Transverse colon (tissue), 4 donors: Measurements from ENCODE around the gene TTC28. TPM values are rescaled to one million over a fixed set of nuclear protein-coding genes. Genes with fewer than 3 reads are reported as not detected.

Experiments used
- DNase-seq: peaks from one replicate; pipeline ENCODE4 v3.0.0-alpha.2; 2019
- H3K27ac ChIP-seq, 4 donors: fragments of 200-600 bp; sonication (generic); 2 replicates each; pipeline ENCODE4 v1.5.1; 2016 to 2018; ENCODE audit warnings: inconsistent platforms in 4 of 4
- H3K27me3 ChIP-seq: fragments of 200-600 bp; sonication (generic); 2 replicates; pipeline ENCODE4 v1.5.1; 2017; ENCODE audit warnings: inconsistent platforms
- H3K36me3 ChIP-seq, 4 donors: fragments of 200-600 bp; sonication (generic); 2 replicates each; pipeline ENCODE4 v1.5.1; 2017 to 2019; ENCODE audit warnings: inconsistent platforms in 4 of 4
- H3K4me1 ChIP-seq, 4 donors: fragments of 200-600 bp; sonication (generic); 2 replicates each; pipeline ENCODE4 v1.5.1; 2017 to 2020; ENCODE audit warnings: inconsistent platforms in 4 of 4
- H3K4me3 ChIP-seq, 4 donors: fragments of 200-600 bp; sonication (generic); 1 replicate in 1 of 4; 2 replicates in 3 of 4; pipeline versions ENCODE4 v1.5.1 to v1.6.1; 2017 to 2019; ENCODE audit warnings: inconsistent platforms in 4 of 4
- H3K9me3 ChIP-seq, 2 donors: fragments of 200-600 bp; sonication (generic); 2 replicates each; pipeline ENCODE4 v1.5.1; 2017 to 2019; ENCODE audit warnings: inconsistent platforms in 2 of 2
- CTCF ChIP-seq, 5 experiments: fragments of 200-600 bp in 3 of 5; fragments of 450-650 bp in 2 of 5; sonication (generic) in 3 of 5; IDR thresholded peaks; 1 replicate in 2 of 5; 2 replicates in 3 of 5; pipeline ENCODE4 v1.5.1; 2016 to 2017; ENCODE audit warnings: antibody characterized with exemption in 5 of 5, inconsistent platforms in 3 of 5, mild to moderate bottlenecking in 2 of 5, moderate library complexity in 1 of 5
- EP300 ChIP-seq: sonication (generic); formaldehyde crosslinking; IDR thresholded peaks from one replicate; pipeline ENCODE4 v1.6.1; 2017; ENCODE audit warnings: antibody characterized with exemption, low read depth
- POLR2A ChIP-seq: fragments of 450-650 bp; IDR thresholded peaks from one replicate; pipeline ENCODE4 v1.6.1; 2016; ENCODE audit warnings: antibody characterized with exemption, mild to moderate bottlenecking, moderate library complexity
- POLR2AphosphoS5 ChIP-seq, 3 donors: sonication (generic); formaldehyde crosslinking; IDR thresholded peaks; one replicate each; pipeline ENCODE4 v1.6.1; 2016; ENCODE audit warnings: antibody characterized with exemption in 3 of 3
- WGBS, 2 donors: methylation state at CpG; one replicate each; pipeline ENCODE4 v1.1.5; 2018; ENCODE audit warnings: low coverage in 1 of 2; 5-methylcytosine and 5-hydroxymethylcytosine counted together
- in situ Hi-C, 4 donors: fragments of 200-750 bp; cut with MboI; loops; one replicate each; pipeline versions ENCODE4 v1.15.0 to v1.15.1; 2017; ENCODE audit warnings: low sequenced_read_pairs in 3 of 4, low pct_ligation_motif_present in 1 of 4, low pct_unique_long_range_greater_than_20kb in 1 of 4
- intact Hi-C: fragments of 100-400 bp; cut with DNase I; formaldehyde crosslinking; loops from one replicate; pipeline ENCODE4 v1.15.1; 2023; ENCODE audit warnings: low total_unique reads
- total RNA-seq, 4 donors: library from RNA; depleted of rRNA; stranded (reverse); fragments of >200 nt; gene quantifications; one replicate each; pipeline ENCODE4 v1.1.0, GENCODE V29; 2016

TTC28 gene
- total RNA-seq, 4 donors from 2014 or later = 7.6 to 84.2 (median 12.4) TPM

GRCh38 chr22:28656181-28656580, 23.5 kb downstream of the TTC28 start:
- no peaks in the 10 kb centered on the region for H3K36me3 ChIP-seq
- H3K27me3 ChIP-seq = no peaks in the 10 kb centered on the region
- no peak overlapping the region for H3K27ac ChIP-seq
- WGBS, 2 donors = 96% methylated on average over 3 of the region's 3 CpGs; no CpG with 5 or more reads in 1 of the 2 donors
- H3K4me3 ChIP-seq = no peak overlapping the region
- no peak for DNase-seq
- no peaks in the 10 kb centered on the region for H3K4me1 ChIP-seq
- in situ Hi-C loops = no loop called here
- intact Hi-C loops = no loop called here
- H3K9me3 ChIP-seq = no peaks in the 10 kb centered on the region
- TF ChIP-seq POLR2A = no peak
- no peak for TF ChIP-seq POLR2AphosphoS5 (IDR thresholded peaks at IDR 0.05)

GRCh38 chr22:28650463-28650862, 29.2 kb downstream of the TTC28 start:
- in situ Hi-C loops = no loop called here
- Histone ChIP-seq H3K27ac (no peak overlapping the region), H3K9me3 (no peaks in the 10 kb centered on the region), H3K36me3 (no peaks in the 10 kb centered on the region), H3K4me3 (no peak overlapping the region), H3K27me3 (no peaks in the 10 kb centered on the region), H3K4me1 (no peaks in the 10 kb centered on the region)
- TF ChIP-seq CTCF (IDR thresholded peaks at IDR 0.05) (no peak), POLR2AphosphoS5 (IDR thresholded peaks at IDR 0.05) (no peak), POLR2A (no peak), EP300 (no peak)
- no peak for DNase-seq
- intact Hi-C loops = no loop called here

GRCh38 chr22:28648792-28649191, 30.8 kb downstream of the TTC28 start:
- intact Hi-C loops = no loop called here
- no peak for DNase-seq
- no peak overlapping the region for H3K4me3 ChIP-seq
- no peak overlapping the region for H3K27ac ChIP-seq
- H3K27me3 ChIP-seq = no peaks in the 10 kb centered on the region
- H3K36me3 ChIP-seq = no peaks in the 10 kb centered on the region
- WGBS, 2 donors = 71 to 90% methylated on average over 1 to 4 of the region's 4 CpGs
- H3K4me1 ChIP-seq = no peaks in the 10 kb centered on the region
- H3K9me3 ChIP-seq = no peaks in the 10 kb centered on the region
- in situ Hi-C loops = no loop called here
- no peak for TF ChIP-seq CTCF (IDR thresholded peaks at IDR 0.05)

GRCh38 chr22:28647216-28647615, 32.4 kb downstream of the TTC28 start:
- TF ChIP-seq POLR2A = no peak
- no peak for TF ChIP-seq CTCF (IDR thresholded peaks at IDR 0.05)
- no peak for TF ChIP-seq POLR2AphosphoS5 (IDR thresholded peaks at IDR 0.05)
- TF ChIP-seq EP300 = no peak
- H3K27me3 ChIP-seq = no peaks in the 10 kb centered on the region
- in situ Hi-C loops (no loop called here), intact Hi-C loops (no loop called here)
- H3K4me3 ChIP-seq = no peak overlapping the region
- 92 to 100% methylated on average over 3 of the region's 3 CpGs for WGBS, 2 donors
- DNase-seq = no peak
- no peaks in the 10 kb centered on the region for H3K36me3 ChIP-seq
- no peak overlapping the region for H3K27ac ChIP-seq
- H3K4me1 ChIP-seq = no peaks in the 10 kb centered on the region
- no peaks in the 10 kb centered on the region for H3K9me3 ChIP-seq

GRCh38 chr22:28639321-28639720, 40.3 kb downstream of the TTC28 start:
- Histone ChIP-seq H3K27ac (no peak overlapping the region), H3K4me3 (no peak overlapping the region), H3K27me3 (no peaks in the 10 kb centered on the region), H3K4me1 (no peaks in the 10 kb centered on the region), H3K9me3 (no peaks in the 10 kb centered on the region), H3K36me3 (no peaks in the 10 kb centered on the region)
- TF ChIP-seq CTCF (IDR thresholded peaks at IDR 0.05) = no peak
- no peak for TF ChIP-seq POLR2A
- in situ Hi-C loops (no loop called here), intact Hi-C loops (no loop called here)
- no peak for DNase-seq
- WGBS, 2 donors = 92 to 100% methylated on average over 1 to 2 of the region's 2 CpGs
